ENCODE results near the gene CSRNP2. TPM values are rescaled to one million over a fixed set of nuclear protein-coding genes. Genes with fewer than 3 reads are reported as not detected.

The CSRNP2 gene
- total RNA-seq, 1 donor from 2014 or later: 11.5 TPM

DNA sequence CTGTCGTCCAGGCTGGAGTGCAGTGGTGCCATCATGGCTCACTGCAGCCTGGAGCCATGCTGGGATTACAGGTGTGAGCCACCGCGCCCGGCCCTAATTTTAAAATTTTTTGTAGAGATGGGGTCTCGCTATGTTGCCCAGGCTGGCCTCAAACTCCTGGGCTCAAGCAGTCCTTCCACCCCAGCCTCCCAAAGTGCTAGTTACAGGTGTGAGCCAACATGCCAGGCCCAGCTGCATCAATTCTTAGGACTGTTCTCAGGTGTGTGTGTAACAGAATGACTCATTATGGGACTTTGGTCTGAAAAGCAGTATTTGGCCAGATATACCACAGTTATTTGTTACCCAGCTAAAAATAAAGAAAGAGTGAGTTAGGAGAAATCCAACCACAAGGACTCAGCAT, 17.9 kb downstream of the CSRNP2 start:
- no peak overlapping the region for H3K4me3 ChIP-seq (ENCODE audit: low read length in 3 of 3)
- no peak overlapping the region for H3K9ac ChIP-seq (ENCODE audit: low read depth in 1 of 3, low read length in 3 of 3)
- no peaks in the 10 kb centered on the region for H3K27me3 ChIP-seq (ENCODE audit: control insufficient read depth in 3 of 3, insufficient read depth in 3 of 3, low read length in 3 of 3)
- H3K9me3 ChIP-seq (ENCODE audit: control insufficient read depth in 3 of 3, low read length in 3 of 3): no peaks in the 10 kb centered on the region
- H3K36me3 ChIP-seq (ENCODE audit: control insufficient read depth in 3 of 3, insufficient read depth in 3 of 3, low read length in 3 of 3): peaks cover 42 to 65% (median 57%) of the 10 kb centered on the region in 3 donors
- H3K4me1 ChIP-seq (ENCODE audit: control insufficient read depth in 3 of 3, insufficient read depth in 3 of 3, low read length in 3 of 3): peaks cover 0 to 3% (median 0%) of the 10 kb centered on the region in 3 donors
- no peak overlapping the region for H3K27ac ChIP-seq (ENCODE audit: low read depth, low read length)

DNA sequence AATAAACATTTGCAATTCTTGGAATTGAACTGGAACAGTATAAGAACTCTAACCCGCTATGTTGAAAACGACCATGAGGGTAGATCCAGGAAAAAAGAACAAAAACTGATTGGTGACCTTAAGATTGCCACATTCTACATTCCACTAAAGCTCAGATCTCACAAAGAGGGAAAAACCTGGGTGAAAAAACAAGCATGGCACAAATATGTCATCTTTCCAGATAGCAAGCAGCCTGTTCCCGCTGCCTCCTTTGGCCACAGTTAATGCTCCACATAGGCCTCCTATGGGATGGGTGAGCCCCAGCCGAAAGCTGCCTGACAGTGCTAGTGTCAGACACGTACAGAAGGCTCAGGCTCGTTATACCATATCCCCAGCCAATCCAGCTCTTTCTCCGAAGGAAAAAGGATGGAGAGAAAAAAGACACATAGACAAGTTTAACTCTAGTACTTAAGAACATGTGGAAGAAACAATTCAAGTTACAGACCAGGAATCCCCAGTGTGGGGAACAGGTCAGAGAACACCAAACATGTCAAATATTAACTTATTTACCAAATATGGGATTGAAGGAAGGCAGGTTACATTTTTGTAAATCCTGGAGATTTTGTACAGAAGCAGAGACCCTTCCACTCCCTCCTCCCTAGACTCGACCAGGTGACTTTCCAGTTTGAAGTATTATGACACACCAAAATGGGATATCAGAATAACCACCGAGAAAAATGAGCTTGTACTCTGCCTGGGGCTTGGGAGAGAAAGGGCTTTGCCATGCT, 20.6 kb downstream of the CSRNP2 start:
- H3K4me1 ChIP-seq (ENCODE audit: control insufficient read depth in 3 of 3, insufficient read depth in 3 of 3, low read length in 3 of 3): peaks cover 0 to 3% (median 0%) of the 10 kb centered on the region in 3 donors
- H3K36me3 ChIP-seq (ENCODE audit: control insufficient read depth in 3 of 3, insufficient read depth in 3 of 3, low read length in 3 of 3): peaks cover 57 to 81% (median 73%) of the 10 kb centered on the region in 3 donors
- H3K27me3 ChIP-seq (ENCODE audit: control insufficient read depth in 3 of 3, insufficient read depth in 3 of 3, low read length in 3 of 3): no peaks in the 10 kb centered on the region
- H3K9me3 ChIP-seq (ENCODE audit: control insufficient read depth in 3 of 3, low read length in 3 of 3): no peaks in the 10 kb centered on the region
- no peak overlapping the region for H3K9ac ChIP-seq (ENCODE audit: low read depth in 1 of 3, low read length in 3 of 3)
- no peak overlapping the region for H3K27ac ChIP-seq (ENCODE audit: low read depth, low read length)
- H3K4me3 ChIP-seq (ENCODE audit: low read length in 3 of 3): no peak overlapping the region

DNA sequence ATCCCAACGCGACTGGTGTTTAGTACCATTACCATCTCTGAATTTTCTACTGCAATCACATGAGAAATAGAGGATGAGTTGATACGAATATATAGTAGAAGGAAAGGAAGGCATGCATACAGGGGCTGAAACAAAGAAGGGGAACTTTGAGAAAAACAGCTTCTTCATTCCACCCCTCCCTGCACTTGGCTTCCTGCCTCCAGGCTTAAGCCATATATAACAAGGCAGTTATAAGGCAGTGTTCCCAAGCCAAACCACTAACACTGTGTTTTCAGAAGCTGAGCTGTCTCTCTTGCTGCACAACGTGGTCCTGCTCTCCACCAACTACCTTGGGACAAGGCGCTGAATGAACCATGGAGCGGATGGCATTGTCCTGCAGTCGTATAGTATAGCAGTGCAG, 24.3 kb downstream of the CSRNP2 start:
- H3K27ac ChIP-seq (ENCODE audit: low read depth, low read length): no peak overlapping the region
- peaks cover 57 to 79% (median 63%) of the 10 kb centered on the region in 3 donors for H3K36me3 ChIP-seq (ENCODE audit: control insufficient read depth in 3 of 3, insufficient read depth in 3 of 3, low read length in 3 of 3)
- no peak overlapping the region for H3K9ac ChIP-seq (ENCODE audit: low read depth in 1 of 3, low read length in 3 of 3)

DNA sequence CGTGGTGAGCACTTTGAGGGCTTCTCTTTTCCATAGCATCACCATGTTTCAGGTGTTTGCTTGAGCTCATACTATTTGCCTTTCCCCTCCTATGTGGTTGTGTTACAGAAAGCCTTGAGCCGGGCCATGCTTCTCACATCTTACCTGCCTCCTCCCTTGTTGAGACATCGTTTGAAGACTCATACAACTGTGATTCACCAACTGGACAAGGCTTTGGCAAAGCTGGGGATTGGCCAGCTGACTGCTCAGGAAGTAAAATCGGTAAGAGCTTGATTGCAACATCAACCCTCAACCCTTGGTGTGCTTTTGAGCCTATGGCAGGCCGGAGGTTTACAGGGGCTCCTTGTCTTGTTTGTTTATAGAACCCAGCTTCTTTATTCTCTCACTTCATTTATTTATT, 27.2 kb downstream of the CSRNP2 start:
- Histone ChIP-seq H3K9me3 (ENCODE audit: control insufficient read depth in 3 of 3, low read length in 3 of 3) (no peaks in the 10 kb centered on the region), H3K27me3 (ENCODE audit: control insufficient read depth in 3 of 3, insufficient read depth in 3 of 3, low read length in 3 of 3) (no peaks in the 10 kb centered on the region), H3K9ac (ENCODE audit: low read depth in 1 of 3, low read length in 3 of 3) (no peak overlapping the region), H3K4me1 (ENCODE audit: control insufficient read depth in 3 of 3, insufficient read depth in 3 of 3, low read length in 3 of 3) (no peaks in the 10 kb centered on the region), H3K27ac (ENCODE audit: low read depth, low read length) (no peak overlapping the region), H3K36me3 (ENCODE audit: control insufficient read depth in 3 of 3, insufficient read depth in 3 of 3, low read length in 3 of 3) (peaks cover 50 to 69% (median 62%) of the 10 kb centered on the region in 3 donors), H3K4me3 (ENCODE audit: low read length in 3 of 3) (no peak overlapping the region)

More for the DNA sequence above, 24.3 kb downstream of the CSRNP2 start:
- Histone ChIP-seq H3K9me3 (ENCODE audit: control insufficient read depth in 3 of 3, low read length in 3 of 3) (no peaks in the 10 kb centered on the region), H3K27me3 (ENCODE audit: control insufficient read depth in 3 of 3, insufficient read depth in 3 of 3, low read length in 3 of 3) (no peaks in the 10 kb centered on the region), H3K4me3 (ENCODE audit: low read length in 3 of 3) (no peak overlapping the region), H3K4me1 (ENCODE audit: control insufficient read depth in 3 of 3, insufficient read depth in 3 of 3, low read length in 3 of 3) (peaks cover 0 to 3% (median 0%) of the 10 kb centered on the region in 3 donors)

DNA sequence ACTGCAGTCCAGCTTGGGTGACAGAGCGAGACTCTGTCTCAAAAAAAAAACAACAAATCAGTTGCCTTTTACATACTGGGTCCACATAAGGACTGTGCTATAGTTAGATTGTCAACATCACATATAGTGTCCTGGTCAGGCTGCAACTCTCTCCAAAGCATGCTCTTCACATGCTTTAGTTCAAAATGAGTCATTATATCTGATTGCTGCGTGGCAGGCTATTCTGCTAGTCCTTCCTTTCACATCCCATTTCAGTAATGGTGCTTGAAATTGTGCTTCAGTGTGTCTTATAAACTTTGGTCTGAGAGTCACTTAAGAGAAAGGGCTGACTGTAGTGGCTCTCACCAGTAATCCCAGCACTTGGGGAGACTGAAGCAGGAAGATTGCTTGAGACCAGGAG, 28.3 kb downstream of the CSRNP2 start:
- H3K4me1 ChIP-seq (ENCODE audit: control insufficient read depth in 3 of 3, insufficient read depth in 3 of 3, low read length in 3 of 3): no peaks in the 10 kb centered on the region
- H3K36me3 ChIP-seq (ENCODE audit: control insufficient read depth in 3 of 3, insufficient read depth in 3 of 3, low read length in 3 of 3): peaks cover 45 to 65% (median 61%) of the 10 kb centered on the region in 3 donors
- no peak overlapping the region for H3K9ac ChIP-seq (ENCODE audit: low read depth in 1 of 3, low read length in 3 of 3)
- H3K4me3 ChIP-seq (ENCODE audit: low read length in 3 of 3): no peak overlapping the region
- H3K9me3 ChIP-seq (ENCODE audit: control insufficient read depth in 3 of 3, low read length in 3 of 3): no peaks in the 10 kb centered on the region
- no peak overlapping the region for H3K27ac ChIP-seq (ENCODE audit: low read depth, low read length)
- H3K27me3 ChIP-seq (ENCODE audit: control insufficient read depth in 3 of 3, insufficient read depth in 3 of 3, low read length in 3 of 3): no peaks in the 10 kb centered on the region

DNA sequence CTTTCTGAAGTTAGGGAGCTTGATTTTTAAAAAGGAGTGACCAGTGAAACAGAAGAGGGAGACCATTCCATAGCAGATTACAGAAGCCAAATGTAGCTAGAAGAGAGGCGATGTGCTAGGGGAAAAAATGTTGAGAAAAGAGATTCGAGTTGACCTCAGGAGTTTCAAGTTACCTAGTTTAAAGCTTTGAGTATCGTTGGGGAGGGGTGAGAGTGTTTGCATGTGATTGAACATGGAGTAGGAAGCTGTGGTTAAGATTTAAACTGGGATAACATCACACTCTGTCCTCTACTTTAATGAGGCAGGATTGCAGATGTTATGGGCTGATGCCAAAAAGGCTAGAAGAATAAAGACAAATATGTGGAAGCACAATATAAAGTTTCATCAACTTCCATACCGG, 31.6 kb downstream of the CSRNP2 start:
- H3K27ac ChIP-seq (ENCODE audit: low read depth, low read length): no peak overlapping the region
- no peak overlapping the region for H3K9ac ChIP-seq (ENCODE audit: low read depth in 1 of 3, low read length in 3 of 3)
- no peaks in the 10 kb centered on the region for H3K27me3 ChIP-seq (ENCODE audit: control insufficient read depth in 3 of 3, insufficient read depth in 3 of 3, low read length in 3 of 3)
- peaks cover 22 to 40% (median 37%) of the 10 kb centered on the region in 3 donors for H3K36me3 ChIP-seq (ENCODE audit: control insufficient read depth in 3 of 3, insufficient read depth in 3 of 3, low read length in 3 of 3)
- no peak overlapping the region for H3K4me3 ChIP-seq (ENCODE audit: low read length in 3 of 3)
- no peaks in the 10 kb centered on the region for H3K9me3 ChIP-seq (ENCODE audit: control insufficient read depth in 3 of 3, low read length in 3 of 3)
- H3K4me1 ChIP-seq (ENCODE audit: control insufficient read depth in 3 of 3, insufficient read depth in 3 of 3, low read length in 3 of 3): peaks cover 6 to 25% (median 15%) of the 10 kb centered on the region in 3 donors

DNA sequence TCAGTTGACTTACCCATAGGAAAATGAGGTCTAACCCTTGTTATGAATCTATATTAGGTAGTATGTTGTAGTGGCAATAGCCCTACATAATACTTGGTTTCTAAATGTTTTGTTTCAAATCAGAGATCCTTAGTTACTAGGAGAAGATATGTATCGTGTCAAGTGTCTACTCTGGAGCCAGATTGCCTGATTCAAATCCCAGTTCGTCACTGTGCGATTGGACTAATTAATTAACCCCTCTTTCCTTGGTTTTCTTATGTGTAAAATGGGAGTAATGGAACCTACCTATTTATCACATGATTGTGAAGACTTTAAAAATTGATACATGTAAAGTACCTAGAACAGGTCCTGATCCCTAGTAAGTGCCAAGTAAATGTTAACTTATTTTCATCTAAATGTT, 33.9 kb downstream of the CSRNP2 start:
- peak overlapping the region; percentile 14 to 92 (median 89) for H3K9ac ChIP-seq (ENCODE audit: low read depth in 1 of 3, low read length in 3 of 3)
- H3K9me3 ChIP-seq (ENCODE audit: control insufficient read depth in 3 of 3, low read length in 3 of 3): no peaks in the 10 kb centered on the region
- peaks cover 7 to 28% (median 22%) of the 10 kb centered on the region in 3 donors for H3K36me3 ChIP-seq (ENCODE audit: control insufficient read depth in 3 of 3, insufficient read depth in 3 of 3, low read length in 3 of 3)
- peaks cover 6 to 25% (median 15%) of the 10 kb centered on the region in 3 donors for H3K4me1 ChIP-seq (ENCODE audit: control insufficient read depth in 3 of 3, insufficient read depth in 3 of 3, low read length in 3 of 3)
- peak overlapping the region; percentile 0 to 98 (median 94) for H3K4me3 ChIP-seq (ENCODE audit: low read length in 3 of 3)
- H3K27ac ChIP-seq (ENCODE audit: low read depth, low read length): no peak overlapping the region
- no peaks in the 10 kb centered on the region for H3K27me3 ChIP-seq (ENCODE audit: control insufficient read depth in 3 of 3, insufficient read depth in 3 of 3, low read length in 3 of 3)

DNA sequence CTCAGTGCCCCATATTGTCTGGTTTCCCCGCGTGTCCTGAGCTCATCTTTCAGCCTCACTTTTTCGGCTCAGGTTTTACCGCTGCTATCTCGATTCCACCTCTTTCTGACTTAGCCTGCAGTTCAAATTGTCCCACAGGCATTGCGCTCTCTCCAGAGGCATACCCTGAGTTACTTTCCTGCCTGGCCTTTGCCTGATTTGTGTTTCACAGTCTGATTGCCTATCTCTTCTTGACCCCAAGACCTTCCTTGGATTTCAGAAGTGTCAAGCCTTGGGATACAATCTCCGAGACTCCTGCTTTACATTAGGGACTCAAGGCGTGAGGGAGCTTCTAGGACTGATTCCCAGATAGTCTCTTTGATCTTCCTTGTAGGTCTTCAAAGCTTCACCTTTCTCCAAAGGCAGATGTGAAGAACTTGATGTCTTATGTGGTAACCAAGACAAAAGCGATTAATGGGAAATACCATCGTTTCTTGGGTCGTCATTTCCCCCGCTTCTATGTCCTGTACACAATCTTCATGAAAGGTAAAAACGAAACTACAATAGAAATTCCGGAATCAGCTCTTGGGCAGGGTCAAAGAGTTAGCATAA, 34.6 kb downstream of the CSRNP2 start:
- H3K4me3 ChIP-seq (ENCODE audit: low read length in 3 of 3): peak overlapping the region; percentile 94 to 98 (median 97)

DNA sequence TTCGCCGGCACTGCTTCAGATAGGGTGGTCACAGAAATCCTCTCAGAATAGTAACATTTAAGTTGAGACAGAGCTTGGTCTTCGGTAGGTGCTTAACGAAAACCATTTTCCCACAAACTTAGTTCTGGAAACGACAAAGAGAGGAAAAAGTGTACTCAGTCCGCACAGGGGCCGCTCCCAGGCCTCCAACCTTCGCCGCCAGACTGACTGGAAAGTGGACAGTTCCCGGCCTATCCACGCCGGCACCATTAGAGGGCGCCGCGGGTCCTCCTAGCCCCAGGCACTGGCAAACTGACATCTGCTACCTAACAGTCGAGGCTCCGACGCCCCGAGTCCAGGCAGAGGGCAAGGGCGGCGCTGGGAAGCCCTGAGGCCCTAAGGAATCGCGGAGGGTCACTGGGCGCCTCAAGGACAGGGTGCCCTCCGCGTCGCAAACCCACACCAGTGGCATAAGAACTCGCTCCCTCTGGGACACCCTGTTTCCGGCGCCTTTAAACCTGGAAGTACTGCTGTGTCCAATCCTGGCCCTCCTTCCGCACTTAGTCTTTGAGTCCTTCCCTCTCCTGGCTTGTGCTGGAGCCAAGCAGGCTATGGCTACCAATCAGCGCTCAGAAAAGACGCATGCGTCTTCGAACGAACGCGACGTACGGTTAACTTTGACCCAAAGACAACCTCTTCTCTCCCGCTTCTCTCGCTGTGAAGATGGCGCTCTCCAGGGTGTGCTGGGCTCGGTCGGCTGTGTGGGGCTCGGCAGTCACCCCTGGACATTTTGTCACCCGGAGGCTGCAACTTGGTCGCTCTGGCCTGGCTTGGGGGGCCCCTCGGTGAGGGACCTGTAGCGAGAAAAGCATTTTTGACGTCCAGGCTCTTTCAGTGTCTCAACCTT, 35.5 kb downstream of the CSRNP2 start, which contains the start of gene LETMD1:
Gene LETMD1, plus strand, starts transcription at position 673 of the 886 bp plus-strand sequence. Its CDS starts 30 bp downstream, at position 703.
- Histone ChIP-seq H3K9ac (ENCODE audit: low read depth in 1 of 3, low read length in 3 of 3) (peak within 1 kb of the TSS; percentile 89 to 100 (median 92)), H3K27ac (ENCODE audit: low read depth, low read length) (peak within 1 kb of the TSS; percentile 90), H3K4me3 (ENCODE audit: low read length in 3 of 3) (peak within 1 kb of the TSS; percentile 94 to 98 (median 97)), H3K9me3 (ENCODE audit: control insufficient read depth in 3 of 3, low read length in 3 of 3) (no peaks in the 10 kb centered on the region), H3K4me1 (ENCODE audit: control insufficient read depth in 3 of 3, insufficient read depth in 3 of 3, low read length in 3 of 3) (peaks cover 6 to 25% (median 15%) of the 10 kb centered on the region in 3 donors), H3K27me3 (ENCODE audit: control insufficient read depth in 3 of 3, insufficient read depth in 3 of 3, low read length in 3 of 3) (no peaks in the 10 kb centered on the region), H3K36me3 (ENCODE audit: control insufficient read depth in 3 of 3, insufficient read depth in 3 of 3, low read length in 3 of 3) (peaks cover 0 to 12% (median 6%) of the 10 kb centered on the region in 3 donors)

More for the DNA sequence above, 34.6 kb downstream of the CSRNP2 start:
- peak overlapping the region; percentile 89 to 100 (median 92) for H3K9ac ChIP-seq (ENCODE audit: low read depth in 1 of 3, low read length in 3 of 3)
- H3K36me3 ChIP-seq (ENCODE audit: control insufficient read depth in 3 of 3, insufficient read depth in 3 of 3, low read length in 3 of 3): peaks cover 2 to 20% (median 15%) of the 10 kb centered on the region in 3 donors
- H3K27me3 ChIP-seq (ENCODE audit: control insufficient read depth in 3 of 3, insufficient read depth in 3 of 3, low read length in 3 of 3): no peaks in the 10 kb centered on the region
- no peaks in the 10 kb centered on the region for H3K9me3 ChIP-seq (ENCODE audit: control insufficient read depth in 3 of 3, low read length in 3 of 3)
- peaks cover 6 to 25% (median 15%) of the 10 kb centered on the region in 3 donors for H3K4me1 ChIP-seq (ENCODE audit: control insufficient read depth in 3 of 3, insufficient read depth in 3 of 3, low read length in 3 of 3)
- peak overlapping the region; percentile 90 for H3K27ac ChIP-seq (ENCODE audit: low read depth, low read length)
